MCF 10A (cell line): ENCODE data around the gene ILF2. TPM values are rescaled to one million over a fixed set of nuclear protein-coding genes. Genes with fewer than 3 reads are reported as not detected.
A peak's percentile ranks its signal among the peaks of the same experiment; 100 is the strongest.

Experiments used
- BruUV-seq: library from RNA; stranded (reverse); fragments of 400-500 nt; replicated peaks from 2 replicates; lab custom pipeline; 2021; lab: Mats Ljungman, UMichigan
- CTCF ChIA-PET: fragments of 300-600 bp; sonication (Branson Sonifier 250); formaldehyde crosslinking; extraction: SDS; loops from one replicate; lab custom pipeline; 2021; ENCODE audit warnings: antibody characterized with exemption, inconsistent platforms; lab: Yijun Ruan, JAX
- POLR2A ChIA-PET: fragments of 300-600, 350-650 bp; sonication (Branson Sonifier 250); formaldehyde crosslinking; extraction: SDS; loops from one replicate; lab custom pipeline; 2020; ENCODE audit warnings: antibody characterized with exemption, inconsistent platforms; lab: Yijun Ruan, JAX
- DNase-seq: peaks from one replicate; pipeline ENCODE4 v3.0.0-alpha.2; 2018; ENCODE audit not compliant: unreplicated experiment
- H3K27ac Mint-ChIP-seq: one replicate; pipeline ENCODE4 v1.8.0; 2022; ENCODE audit warnings: mild to moderate bottlenecking, low read depth, mixed read lengths; ENCODE audit not compliant: unreplicated experiment
- H3K27me3 Mint-ChIP-seq: one replicate; pipeline ENCODE4 v1.8.0; 2022; ENCODE audit warnings: mixed read lengths; ENCODE audit not compliant: insufficient read depth, unreplicated experiment
- H3K36me3 Mint-ChIP-seq: one replicate; pipeline ENCODE4 v1.8.0; 2022; ENCODE audit warnings: mild to moderate bottlenecking, moderate library complexity, mixed read lengths; ENCODE audit not compliant: insufficient read depth, unreplicated experiment
- H3K4me1 Mint-ChIP-seq: one replicate; pipeline ENCODE4 v1.8.0; 2022; ENCODE audit warnings: mixed read lengths; ENCODE audit not compliant: insufficient read depth, unreplicated experiment
- H3K4me3 Mint-ChIP-seq: one replicate; pipeline ENCODE4 v1.8.0; 2022; ENCODE audit warnings: mild to moderate bottlenecking, moderate library complexity, mixed read lengths; ENCODE audit not compliant: unreplicated experiment
- H3K9me3 Mint-ChIP-seq: one replicate; pipeline ENCODE4 v1.8.0; 2022; ENCODE audit warnings: mixed read lengths; ENCODE audit not compliant: unreplicated experiment
- intact Hi-C: fragments of 100-400 bp; cut with micrococcal nuclease; formaldehyde crosslinking; loops from 2 replicates; pipeline ENCODE4 v1.14.1; 2022
- total RNA-seq: library from RNA; stranded (reverse); gene quantifications from 2 replicates; pipeline ENCODE4 v1.2.3, GENCODE V29; 2022
- TF ChIP-seq, protein P1 (sequence below): fragments of 200-600 bp; IDR thresholded peaks from one replicate; pipeline ENCODE4 v1.8.0; 2022; ENCODE audit warnings: antibody characterized with exemption, mild to moderate bottlenecking; ENCODE audit not compliant: unreplicated experiment

Gene ILF2
- total RNA-seq, 1 experiment from 2014 or later = 348 TPM

DNA sequence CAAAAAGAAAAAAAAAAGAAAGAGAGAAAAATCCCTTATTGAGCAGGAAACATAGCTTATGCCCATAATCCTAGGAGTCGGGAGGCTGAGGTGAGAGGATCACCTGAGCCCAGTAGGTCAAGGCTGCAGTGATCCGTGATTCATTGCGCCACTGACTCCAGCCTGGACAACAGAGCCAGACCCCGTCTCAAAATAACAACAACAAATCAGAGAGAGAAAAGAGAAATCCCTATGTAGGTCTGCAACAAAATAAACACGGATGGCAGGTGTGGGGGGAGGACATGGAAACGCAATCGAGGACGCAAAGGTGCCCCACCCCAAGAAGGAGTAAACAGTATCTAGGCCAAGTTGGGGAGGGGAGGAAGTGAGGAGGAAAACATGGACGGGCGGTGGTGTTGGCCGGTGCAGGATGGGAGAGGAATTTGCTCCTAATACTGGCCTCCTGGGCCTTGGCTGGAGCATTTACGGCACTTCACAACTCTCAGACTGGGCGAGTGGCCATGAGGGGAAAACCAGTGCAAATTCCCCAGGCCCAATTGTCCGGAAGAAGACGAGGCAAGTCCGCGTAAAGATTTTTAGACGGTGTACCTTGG is 37.5 kb downstream of the ILF2 start:
- Mint-ChIP-seq H3K9me3 (no peaks in the 10 kb centered on the region), H3K36me3 (peaks cover 44% of the 10 kb centered on the region), H3K4me3 (peak overlapping the region; percentile 97), H3K27me3 (no peaks in the 10 kb centered on the region), H3K27ac (peak overlapping the region; percentile 100), H3K4me1 (peaks cover 32% of the 10 kb centered on the region)
- ChIA-PET CTCF (interaction anchor here (0.6 to 2.7 kb wide), 12 partner anchors 11 to 138 kb away, joined by 3 to 28 read pairs (median 4); partner anchors contain the start of gene S100A16), POLR2A (interaction anchor here (0.7 to 46.1 kb wide), 33 partner anchors 13 to 1217 kb away, joined by 3 to 1272 read pairs (median 8); partner anchors contain the start of genes CRTC2, ILF2, INTS3 and JTB)
- intact Hi-C loops = no loop called here
- no TSS peak for BruUV-seq
- DNase-seq = no peak
- TF ChIP-seq, protein P1, sequence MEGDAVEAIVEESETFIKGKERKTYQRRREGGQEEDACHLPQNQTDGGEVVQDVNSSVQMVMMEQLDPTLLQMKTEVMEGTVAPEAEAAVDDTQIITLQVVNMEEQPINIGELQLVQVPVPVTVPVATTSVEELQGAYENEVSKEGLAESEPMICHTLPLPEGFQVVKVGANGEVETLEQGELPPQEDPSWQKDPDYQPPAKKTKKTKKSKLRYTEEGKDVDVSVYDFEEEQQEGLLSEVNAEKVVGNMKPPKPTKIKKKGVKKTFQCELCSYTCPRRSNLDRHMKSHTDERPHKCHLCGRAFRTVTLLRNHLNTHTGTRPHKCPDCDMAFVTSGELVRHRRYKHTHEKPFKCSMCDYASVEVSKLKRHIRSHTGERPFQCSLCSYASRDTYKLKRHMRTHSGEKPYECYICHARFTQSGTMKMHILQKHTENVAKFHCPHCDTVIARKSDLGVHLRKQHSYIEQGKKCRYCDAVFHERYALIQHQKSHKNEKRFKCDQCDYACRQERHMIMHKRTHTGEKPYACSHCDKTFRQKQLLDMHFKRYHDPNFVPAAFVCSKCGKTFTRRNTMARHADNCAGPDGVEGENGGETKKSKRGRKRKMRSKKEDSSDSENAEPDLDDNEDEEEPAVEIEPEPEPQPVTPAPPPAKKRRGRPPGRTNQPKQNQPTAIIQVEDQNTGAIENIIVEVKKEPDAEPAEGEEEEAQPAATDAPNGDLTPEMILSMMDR = no peak

DNA sequence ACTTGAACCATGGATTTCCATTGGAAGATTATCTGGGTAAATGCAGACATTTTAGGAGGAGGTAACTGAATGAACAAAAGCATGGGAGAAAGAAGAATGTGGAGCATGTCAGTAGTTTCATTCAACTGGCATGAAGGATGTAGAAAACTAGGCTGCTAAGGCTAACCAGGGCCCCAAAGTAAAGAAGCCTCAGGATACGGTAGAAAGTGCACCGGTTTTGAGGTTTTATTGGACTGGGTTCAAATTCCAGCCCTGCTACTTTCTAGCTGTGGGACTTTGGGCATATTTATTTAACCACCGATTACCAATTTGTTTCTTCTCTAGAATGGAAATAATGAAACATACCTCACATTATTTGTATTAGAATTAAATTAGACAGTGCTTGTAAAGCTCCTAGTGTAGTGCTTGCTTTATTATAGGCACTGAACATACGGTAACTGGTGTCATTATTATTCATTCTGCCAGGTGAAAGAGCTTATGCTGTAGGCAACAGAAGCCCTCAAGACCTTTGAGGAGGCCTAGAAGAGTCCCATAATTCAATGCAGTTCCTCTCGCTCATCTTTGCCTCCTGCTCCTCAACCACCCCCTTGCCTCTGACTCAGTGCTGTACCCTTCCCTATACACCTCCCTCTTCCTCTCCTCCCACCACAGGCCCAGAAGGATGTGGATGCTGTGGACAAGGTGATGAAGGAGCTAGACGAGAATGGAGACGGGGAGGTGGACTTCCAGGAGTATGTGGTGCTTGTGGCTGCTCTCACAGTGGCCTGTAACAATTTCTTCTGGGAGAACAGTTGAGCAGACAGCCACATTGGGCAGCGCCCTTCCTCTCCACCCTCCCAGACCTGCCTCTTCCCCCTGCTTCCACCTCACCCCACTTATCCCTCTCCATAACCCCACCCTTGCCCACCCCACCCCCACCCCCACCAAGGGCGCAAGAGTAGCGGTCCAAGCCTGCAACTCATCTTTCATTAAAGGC is 39.5 kb downstream of the ILF2 start:
- BruUV-seq = no TSS peak
- no peak overlapping the region for H3K4me3 Mint-ChIP-seq
- no peaks in the 10 kb centered on the region for H3K9me3 Mint-ChIP-seq
- no peak overlapping the region for H3K27ac Mint-ChIP-seq
- TF ChIP-seq, protein P1 = no peak
- ChIA-PET CTCF (interaction anchor here (0.5 to 9.3 kb wide), 8 partner anchors 16 to 138 kb away, joined by 3 to 195 read pairs (median 4); partner anchors contain the start of genes S100A14 and S100A16), POLR2A (interaction anchor here (0.6 to 46.1 kb wide), 3 partner anchors 16 to 126 kb away, joined by 4 to 1272 read pairs (median 9); partner anchors contain the start of genes S100A1, S100A13, S100A14 and S100A16)
- intact Hi-C loops = no loop called here
- no peak for DNase-seq
- H3K4me1 Mint-ChIP-seq = peaks cover 33% of the 10 kb centered on the region
- H3K36me3 Mint-ChIP-seq = peaks cover 32% of the 10 kb centered on the region
- no peaks in the 10 kb centered on the region for H3K27me3 Mint-ChIP-seq

DNA sequence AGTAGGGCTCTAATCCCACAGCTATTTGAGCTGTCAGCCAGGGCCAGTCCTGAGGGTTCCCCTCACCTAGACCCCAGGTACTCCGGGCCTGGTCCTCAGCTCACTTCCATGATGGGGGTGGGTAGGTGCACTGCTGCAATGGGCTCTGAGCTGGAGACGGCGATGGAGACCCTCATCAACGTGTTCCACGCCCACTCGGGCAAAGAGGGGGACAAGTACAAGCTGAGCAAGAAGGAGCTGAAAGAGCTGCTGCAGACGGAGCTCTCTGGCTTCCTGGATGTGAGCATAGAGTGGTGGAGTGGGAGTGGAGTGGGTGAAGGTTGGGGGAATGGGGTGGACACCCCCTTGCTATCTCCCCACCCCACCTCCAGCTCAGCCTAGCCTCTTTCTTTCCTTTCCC is 40.4 kb downstream of the ILF2 start:
- Mint-ChIP-seq H3K27me3 (no peaks in the 10 kb centered on the region), H3K4me3 (no peak overlapping the region), H3K36me3 (peaks cover 22% of the 10 kb centered on the region), H3K4me1 (peaks cover 37% of the 10 kb centered on the region), H3K9me3 (no peaks in the 10 kb centered on the region), H3K27ac (no peak overlapping the region)
- no TSS peak for BruUV-seq
- intact Hi-C loops = no loop called here
- CTCF ChIA-PET = interaction anchor here (0.5 to 9.3 kb wide), 7 partner anchors 15 to 139 kb away, joined by 3 to 195 read pairs (median 5); partner anchors contain the start of genes S100A14 and S100A16
- no peak for DNase-seq
- TF ChIP-seq, protein P1 = no peak
- POLR2A ChIA-PET = interaction anchor here (0.6 to 46.1 kb wide), 4 partner anchors 15 to 127 kb away, joined by 3 to 1272 read pairs (median 6); partner anchors contain the start of genes S100A1, S100A13, S100A14 and S100A16
